Mucosa of gallbladder (tissue), 1 donor: ENCODE data around the gene SLAMF1. TPM values are rescaled to one million over a fixed set of nuclear protein-coding genes. Genes with fewer than 3 reads are reported as not detected.
"Not testable (repeated sequence)": the region's sequence is repeated elsewhere in the genome, so short reads cannot be mapped to it uniquely, and the experiment has no call there.

ENCODE experiments used
- DNase-seq: peaks from one replicate; pipeline ENCODE4 v3.0.0-alpha.2; 2020; ENCODE audit warnings: low spot score
- total RNA-seq: library from RNA; stranded (reverse); gene quantifications from one replicate; pipeline ENCODE4 v1.2.1, GENCODE V29; 2021
- donor health status: DM: no; HTN: no; CAD: no.

Gene SLAMF1
- total RNA-seq, 1 donor from 2014 or later = 2.8 TPM

GRCh38 chr1:160640359-160641123, 6.3 kb downstream of the SLAMF1 start:
- DNase-seq = no peak

- DNase-seq = no peak
These were observed 7.2 kb downstream of the SLAMF1 start for GRCh38 chr1:160639652-160640051.

- DNase-seq = no peak
These were observed 7.9 kb downstream of the SLAMF1 start for GRCh38 chr1:160638926-160639325.

GRCh38 chr1:160638540-160638857, 8.3 kb downstream of the SLAMF1 start:
- DNase-seq = no peak

GRCh38 chr1:160637821-160638539, 8.9 kb downstream of the SLAMF1 start:
- no peak for DNase-seq

- no peak for DNase-seq
These were observed 9.8 kb downstream of the SLAMF1 start for GRCh38 chr1:160637065-160637464.

- DNase-seq = no peak
These were observed 10.3 kb downstream of the SLAMF1 start for GRCh38 chr1:160636547-160636946.

- no peak for DNase-seq
These were observed 10.8 kb downstream of the SLAMF1 start for GRCh38 chr1:160636076-160636475.

- no peak for DNase-seq
These were observed 12.0 kb downstream of the SLAMF1 start for GRCh38 chr1:160634543-160635491.

- DNase-seq = no peak
These were observed 13.4 kb downstream of the SLAMF1 start for GRCh38 chr1:160633330-160633903.

GRCh38 chr1:160631983-160632625, 14.7 kb downstream of the SLAMF1 start:
- DNase-seq = no peak

- DNase-seq = no peak
These were observed 16.1 kb downstream of the SLAMF1 start for GRCh38 chr1:160630523-160631451.

- peak; percentile 33 for DNase-seq
These were observed 17.3 kb downstream of the SLAMF1 start for GRCh38 chr1:160629286-160630210.

- no peak for DNase-seq
These were observed 18.0 kb downstream of the SLAMF1 start for GRCh38 chr1:160628799-160629263.

GRCh38 chr1:160627677-160628289, 19.1 kb downstream of the SLAMF1 start:
- not testable (repeated sequence) for DNase-seq

- DNase-seq = no peak
These were observed 20.1 kb downstream of the SLAMF1 start for GRCh38 chr1:160626509-160627342.

GRCh38 chr1:160625725-160626498, 20.9 kb downstream of the SLAMF1 start:
- no peak for DNase-seq
